Measurements from ENCODE around the gene CEACAM7.

Gene CEACAM7

DNA sequence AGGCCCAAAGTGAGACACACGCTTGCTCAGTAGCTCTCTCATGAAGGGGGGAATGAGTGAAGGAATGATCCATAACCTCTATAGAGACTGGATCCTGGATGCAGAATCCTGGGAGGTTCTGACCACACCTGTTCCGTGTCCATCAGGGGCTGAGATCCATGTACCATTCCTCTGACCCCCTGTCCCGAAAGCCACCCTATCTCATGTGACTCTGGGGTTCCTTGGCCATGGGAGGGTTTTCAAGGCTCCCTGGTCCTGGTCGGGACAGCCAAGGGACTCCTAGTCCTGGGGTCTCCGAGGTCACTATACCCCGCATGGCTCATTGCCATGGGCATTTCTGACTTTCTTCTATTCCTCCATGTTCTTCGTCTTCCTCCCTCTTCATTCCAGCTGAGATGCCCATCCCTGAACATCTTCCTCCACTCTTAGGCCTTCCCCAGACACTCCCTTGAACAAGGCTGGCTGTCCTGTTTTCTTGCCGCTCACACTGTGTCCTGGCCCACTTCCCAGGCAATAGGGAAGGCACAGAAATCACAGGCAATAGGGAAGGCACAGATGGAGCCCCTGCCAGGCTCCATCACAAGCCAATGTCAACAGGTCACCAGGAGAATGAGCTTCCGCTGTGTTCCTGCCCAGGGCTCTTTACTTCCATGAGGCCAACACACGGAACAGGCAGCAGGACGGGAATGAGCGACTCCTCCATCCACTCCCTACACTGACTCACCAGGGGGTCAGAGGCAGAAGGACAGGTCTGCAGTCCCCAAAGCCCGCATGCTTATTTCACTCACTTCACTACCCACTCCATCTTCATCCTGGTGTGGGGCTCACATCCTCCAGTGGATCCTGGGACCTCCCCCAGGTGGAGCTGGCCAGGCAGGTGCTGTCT is 23.5 kb upstream of the CEACAM7 start:
- TF ChIP-seq TCF12 (IDR thresholded peaks at IDR 0.05; ENCODE audit: low read depth) = no peak
- TF ChIP-seq NFIC (IDR thresholded peaks at IDR 0.05) = no peak
- TF ChIP-seq EP300 (IDR thresholded peaks at IDR 0.05; ENCODE audit: borderline replicate concordance) = no peak
- no peak for TF ChIP-seq CEBPB (IDR thresholded peaks at IDR 0.05)
- TF ChIP-seq FOXM1 (IDR thresholded peaks at IDR 0.05; ENCODE audit: borderline replicate concordance, low read depth) = no peak
- no peak for TF ChIP-seq YY1 (IDR thresholded peaks at IDR 0.05; ENCODE audit: low read depth)
- TF ChIP-seq CREB1 (IDR thresholded peaks at IDR 0.05; ENCODE audit: low read depth) = no peak
- no peak for TF ChIP-seq RAD21 (IDR thresholded peaks at IDR 0.05; ENCODE audit: low read depth)
- TF ChIP-seq EGR1 (IDR thresholded peaks at IDR 0.05) = no peak
- no peak for TF ChIP-seq MAX (IDR thresholded peaks at IDR 0.05)
- TF ChIP-seq TEAD4 (IDR thresholded peaks at IDR 0.05) = no peak
- TF ChIP-seq, protein P1, sequence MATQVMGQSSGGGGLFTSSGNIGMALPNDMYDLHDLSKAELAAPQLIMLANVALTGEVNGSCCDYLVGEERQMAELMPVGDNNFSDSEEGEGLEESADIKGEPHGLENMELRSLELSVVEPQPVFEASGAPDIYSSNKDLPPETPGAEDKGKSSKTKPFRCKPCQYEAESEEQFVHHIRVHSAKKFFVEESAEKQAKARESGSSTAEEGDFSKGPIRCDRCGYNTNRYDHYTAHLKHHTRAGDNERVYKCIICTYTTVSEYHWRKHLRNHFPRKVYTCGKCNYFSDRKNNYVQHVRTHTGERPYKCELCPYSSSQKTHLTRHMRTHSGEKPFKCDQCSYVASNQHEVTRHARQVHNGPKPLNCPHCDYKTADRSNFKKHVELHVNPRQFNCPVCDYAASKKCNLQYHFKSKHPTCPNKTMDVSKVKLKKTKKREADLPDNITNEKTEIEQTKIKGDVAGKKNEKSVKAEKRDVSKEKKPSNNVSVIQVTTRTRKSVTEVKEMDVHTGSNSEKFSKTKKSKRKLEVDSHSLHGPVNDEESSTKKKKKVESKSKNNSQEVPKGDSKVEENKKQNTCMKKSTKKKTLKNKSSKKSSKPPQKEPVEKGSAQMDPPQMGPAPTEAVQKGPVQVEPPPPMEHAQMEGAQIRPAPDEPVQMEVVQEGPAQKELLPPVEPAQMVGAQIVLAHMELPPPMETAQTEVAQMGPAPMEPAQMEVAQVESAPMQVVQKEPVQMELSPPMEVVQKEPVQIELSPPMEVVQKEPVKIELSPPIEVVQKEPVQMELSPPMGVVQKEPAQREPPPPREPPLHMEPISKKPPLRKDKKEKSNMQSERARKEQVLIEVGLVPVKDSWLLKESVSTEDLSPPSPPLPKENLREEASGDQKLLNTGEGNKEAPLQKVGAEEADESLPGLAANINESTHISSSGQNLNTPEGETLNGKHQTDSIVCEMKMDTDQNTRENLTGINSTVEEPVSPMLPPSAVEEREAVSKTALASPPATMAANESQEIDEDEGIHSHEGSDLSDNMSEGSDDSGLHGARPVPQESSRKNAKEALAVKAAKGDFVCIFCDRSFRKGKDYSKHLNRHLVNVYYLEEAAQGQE (IDR thresholded peaks at IDR 0.05; ENCODE audit: low read depth) = no peak
- TF ChIP-seq ZBTB7A (IDR thresholded peaks at IDR 0.05; ENCODE audit: low read depth) = no peak
- TF ChIP-seq, protein P2, sequence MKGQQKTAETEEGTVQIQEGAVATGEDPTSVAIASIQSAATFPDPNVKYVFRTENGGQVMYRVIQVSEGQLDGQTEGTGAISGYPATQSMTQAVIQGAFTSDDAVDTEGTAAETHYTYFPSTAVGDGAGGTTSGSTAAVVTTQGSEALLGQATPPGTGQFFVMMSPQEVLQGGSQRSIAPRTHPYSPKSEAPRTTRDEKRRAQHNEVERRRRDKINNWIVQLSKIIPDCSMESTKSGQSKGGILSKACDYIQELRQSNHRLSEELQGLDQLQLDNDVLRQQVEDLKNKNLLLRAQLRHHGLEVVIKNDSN (IDR thresholded peaks at IDR 0.05) = no peak
- TF ChIP-seq TAF1 (IDR thresholded peaks at IDR 0.05; ENCODE audit: low read depth) = no peak

DNA sequence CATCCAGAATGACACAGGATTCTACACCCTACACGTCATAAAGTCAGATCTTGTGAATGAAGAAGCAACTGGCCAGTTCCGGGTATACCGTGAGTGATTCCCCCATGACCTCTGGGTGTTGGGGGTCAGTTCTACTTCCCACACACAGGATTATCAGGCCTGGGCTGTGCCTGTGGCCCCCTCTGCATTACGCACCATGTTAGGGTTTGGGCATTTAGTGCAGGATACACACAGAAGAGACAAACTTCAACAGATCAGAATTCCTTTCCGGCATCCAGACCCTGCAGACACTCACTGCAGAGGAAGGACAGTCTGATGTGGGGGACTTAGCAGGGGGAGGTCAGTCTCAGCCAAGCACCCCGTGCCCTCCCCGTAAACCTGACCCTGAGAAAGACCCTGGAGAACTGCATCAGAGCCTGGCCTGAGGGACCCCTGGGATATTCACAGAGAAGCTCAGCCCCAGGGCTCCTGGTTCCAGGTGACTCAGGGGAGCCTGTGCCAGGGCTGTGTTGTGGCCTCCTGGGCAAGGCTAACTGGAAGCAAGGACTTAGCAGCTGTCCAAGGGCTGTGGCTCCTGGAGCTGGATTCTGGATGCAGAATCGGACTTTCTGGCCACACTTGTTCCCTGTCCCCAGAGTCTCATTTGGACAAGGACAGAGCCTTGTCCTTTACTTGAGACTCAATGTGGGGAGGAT is 22.0 kb upstream of the CEACAM7 start:
- TF ChIP-seq FOXM1 (IDR thresholded peaks at IDR 0.05; ENCODE audit: borderline replicate concordance, low read depth) (no peak), ZBTB7A (IDR thresholded peaks at IDR 0.05; ENCODE audit: low read depth) (no peak), RAD21 (IDR thresholded peaks at IDR 0.05; ENCODE audit: low read depth) (no peak), CREB1 (IDR thresholded peaks at IDR 0.05; ENCODE audit: low read depth) (no peak), YY1 (IDR thresholded peaks at IDR 0.05; ENCODE audit: low read depth) (no peak), EGR1 (IDR thresholded peaks at IDR 0.05) (no peak), TEAD4 (IDR thresholded peaks at IDR 0.05) (no peak), NFIC (IDR thresholded peaks at IDR 0.05) (no peak), CEBPB (IDR thresholded peaks at IDR 0.05) (no peak), EP300 (IDR thresholded peaks at IDR 0.05; ENCODE audit: borderline replicate concordance) (no peak), MAX (IDR thresholded peaks at IDR 0.05) (no peak), TAF1 (IDR thresholded peaks at IDR 0.05; ENCODE audit: low read depth) (no peak), TCF12 (IDR thresholded peaks at IDR 0.05; ENCODE audit: low read depth) (no peak)
- TF ChIP-seq, protein P1 (IDR thresholded peaks at IDR 0.05; ENCODE audit: low read depth) = no peak
- TF ChIP-seq, protein P2 (IDR thresholded peaks at IDR 0.05) = no peak

DNA sequence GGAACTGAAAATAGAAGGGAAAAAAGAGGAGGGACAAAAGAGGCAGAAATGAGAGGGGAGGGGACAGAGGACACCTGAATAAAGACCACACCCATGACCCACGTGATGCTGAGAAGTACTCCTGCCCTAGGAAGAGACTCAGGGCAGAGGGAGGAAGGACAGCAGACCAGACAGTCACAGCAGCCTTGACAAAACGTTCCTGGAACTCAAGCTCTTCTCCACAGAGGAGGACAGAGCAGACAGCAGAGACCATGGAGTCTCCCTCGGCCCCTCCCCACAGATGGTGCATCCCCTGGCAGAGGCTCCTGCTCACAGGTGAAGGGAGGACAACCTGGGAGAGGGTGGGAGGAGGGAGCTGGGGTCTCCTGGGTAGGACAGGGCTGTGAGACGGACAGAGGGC is 20.4 kb upstream of the CEACAM7 start, which contains the start of gene CEACAM5:
Gene CEACAM5, plus strand, starts transcription at position 146 of the 400 bp plus-strand sequence. Its CDS starts 106 bp downstream, at position 252.
- TF ChIP-seq TEAD4 (IDR thresholded peaks at IDR 0.05) (no peak), TAF1 (IDR thresholded peaks at IDR 0.05; ENCODE audit: low read depth) (no peak), FOXM1 (IDR thresholded peaks at IDR 0.05; ENCODE audit: borderline replicate concordance, low read depth) (no peak), EP300 (IDR thresholded peaks at IDR 0.05; ENCODE audit: borderline replicate concordance) (no peak), CREB1 (IDR thresholded peaks at IDR 0.05; ENCODE audit: low read depth) (no peak), ZBTB7A (IDR thresholded peaks at IDR 0.05; ENCODE audit: low read depth) (no peak), MAX (IDR thresholded peaks at IDR 0.05) (no peak), RAD21 (IDR thresholded peaks at IDR 0.05; ENCODE audit: low read depth) (no peak), CEBPB (IDR thresholded peaks at IDR 0.05) (no peak), YY1 (IDR thresholded peaks at IDR 0.05; ENCODE audit: low read depth) (no peak), TCF12 (IDR thresholded peaks at IDR 0.05; ENCODE audit: low read depth) (no peak), NFIC (IDR thresholded peaks at IDR 0.05) (no peak)
- TF ChIP-seq, protein P2 (IDR thresholded peaks at IDR 0.05) = no peak

- TF ChIP-seq YY1 (IDR thresholded peaks at IDR 0.05; ENCODE audit: low read depth) (no peak), TAF1 (IDR thresholded peaks at IDR 0.05; ENCODE audit: low read depth) (no peak), NFIC (IDR thresholded peaks at IDR 0.05) (no peak), FOXM1 (IDR thresholded peaks at IDR 0.05; ENCODE audit: borderline replicate concordance, low read depth) (no peak), MAX (IDR thresholded peaks at IDR 0.05) (no peak), ZBTB7A (IDR thresholded peaks at IDR 0.05; ENCODE audit: low read depth) (no peak), CEBPB (IDR thresholded peaks at IDR 0.05) (no peak), EP300 (IDR thresholded peaks at IDR 0.05; ENCODE audit: borderline replicate concordance) (no peak), TEAD4 (IDR thresholded peaks at IDR 0.05) (no peak), RAD21 (IDR thresholded peaks at IDR 0.05; ENCODE audit: low read depth) (no peak), EGR1 (IDR thresholded peaks at IDR 0.05) (no peak), CREB1 (IDR thresholded peaks at IDR 0.05; ENCODE audit: low read depth) (no peak), TCF12 (IDR thresholded peaks at IDR 0.05; ENCODE audit: low read depth) (no peak)
- TF ChIP-seq, protein P1 (IDR thresholded peaks at IDR 0.05; ENCODE audit: low read depth) = no peak
- TF ChIP-seq, protein P2 (IDR thresholded peaks at IDR 0.05) = no peak
These were observed 19.9 kb upstream of the CEACAM7 start for GRCh38 chr19:41707871-41708371.
